Lower lobe of right lung (tissue), 2 donors: ENCODE data around the gene GRIN1. TPM values are rescaled to one million over a fixed set of nuclear protein-coding genes. Genes with fewer than 3 reads are reported as not detected.

Experiments used
- ATAC-seq, 2 donors: fragments of 200-7000 bp; cut with Tn5 transposase; one replicate each; pipeline ENCODE4 v1.9.1; 2020 to 2022; ENCODE audit warnings: mild to moderate bottlenecking in 2 of 2, moderate library complexity in 2 of 2
- DNase-seq: peaks from one replicate; pipeline ENCODE4 v3.0.0-alpha.2; 2020
- H3K27ac ChIP-seq: fragments of 200-600 bp; one replicate; pipeline ENCODE4 v1.8.0; 2022
- H3K27me3 ChIP-seq: fragments of 200-600 bp; one replicate; pipeline ENCODE4 v1.8.0; 2022; ENCODE audit warnings: low read depth
- H3K36me3 ChIP-seq: fragments of 200-600 bp; one replicate; pipeline ENCODE4 v1.8.0; 2022; ENCODE audit warnings: mild to moderate bottlenecking
- H3K4me1 ChIP-seq: fragments of 200-600 bp; one replicate; pipeline ENCODE4 v1.8.0; 2022
- H3K4me3 ChIP-seq: fragments of 200-600 bp; one replicate; pipeline ENCODE4 v1.8.0; 2022; ENCODE audit warnings: mild to moderate bottlenecking
- H3K9me3 ChIP-seq: fragments of 200-600 bp; one replicate; pipeline ENCODE4 v1.8.0; 2022
- intact Hi-C: fragments of 100-400 bp; cut with DNase I; formaldehyde crosslinking; loops from one replicate; pipeline ENCODE4 v1.11.0; 2022
- total RNA-seq: library from RNA; stranded (reverse); fragmentation: NEBNext Ultra II Directional; extraction: Animal tissue kit (Norgen Biotek cat#: 25700); gene quantifications from one replicate; pipeline ENCODE4 v1.2.1, GENCODE V29; 2021
- TF ChIP-seq, protein P1 (sequence below): fragments of 200-600 bp; IDR thresholded peaks from one replicate; pipeline ENCODE4 v1.8.0; 2022; ENCODE audit warnings: antibody characterized with exemption, mild to moderate bottlenecking
- donor health status: DM: no; HTN: yes; CAD: no; lungs with severe emphysema.

GRIN1 gene
- total RNA-seq, 1 donor from 2014 or later, result 0.92 TPM

DNA sequence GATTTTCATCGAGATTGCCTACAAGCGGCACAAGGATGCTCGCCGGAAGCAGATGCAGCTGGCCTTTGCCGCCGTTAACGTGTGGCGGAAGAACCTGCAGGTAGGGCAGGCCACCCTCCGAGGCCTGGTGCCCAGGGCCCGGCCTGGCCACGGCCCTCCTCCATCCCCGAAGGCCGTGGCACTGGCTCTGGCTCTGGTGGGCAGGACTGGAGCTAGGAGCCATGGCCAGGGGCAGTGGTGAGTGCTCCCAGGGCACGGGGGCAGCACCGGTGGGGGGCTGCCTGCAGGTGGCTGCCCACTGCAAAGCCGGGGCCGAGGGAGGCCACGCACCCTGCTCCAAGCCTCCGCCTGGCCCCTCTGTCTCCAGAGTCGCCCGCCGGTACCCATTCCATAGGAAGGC is 24.9 kb downstream of the GRIN1 start:
- no peak overlapping the region for H3K4me3 ChIP-seq
- no peak overlapping the region for H3K27ac ChIP-seq
- H3K27me3 ChIP-seq, result peaks cover 99% of the 10 kb centered on the region
- H3K4me1 ChIP-seq, result peaks cover 30% of the 10 kb centered on the region
- intact Hi-C loops, result no loop called here
- no peaks in the 10 kb centered on the region for H3K36me3 ChIP-seq
- DNase-seq, result no peak
- TF ChIP-seq, protein P1, sequence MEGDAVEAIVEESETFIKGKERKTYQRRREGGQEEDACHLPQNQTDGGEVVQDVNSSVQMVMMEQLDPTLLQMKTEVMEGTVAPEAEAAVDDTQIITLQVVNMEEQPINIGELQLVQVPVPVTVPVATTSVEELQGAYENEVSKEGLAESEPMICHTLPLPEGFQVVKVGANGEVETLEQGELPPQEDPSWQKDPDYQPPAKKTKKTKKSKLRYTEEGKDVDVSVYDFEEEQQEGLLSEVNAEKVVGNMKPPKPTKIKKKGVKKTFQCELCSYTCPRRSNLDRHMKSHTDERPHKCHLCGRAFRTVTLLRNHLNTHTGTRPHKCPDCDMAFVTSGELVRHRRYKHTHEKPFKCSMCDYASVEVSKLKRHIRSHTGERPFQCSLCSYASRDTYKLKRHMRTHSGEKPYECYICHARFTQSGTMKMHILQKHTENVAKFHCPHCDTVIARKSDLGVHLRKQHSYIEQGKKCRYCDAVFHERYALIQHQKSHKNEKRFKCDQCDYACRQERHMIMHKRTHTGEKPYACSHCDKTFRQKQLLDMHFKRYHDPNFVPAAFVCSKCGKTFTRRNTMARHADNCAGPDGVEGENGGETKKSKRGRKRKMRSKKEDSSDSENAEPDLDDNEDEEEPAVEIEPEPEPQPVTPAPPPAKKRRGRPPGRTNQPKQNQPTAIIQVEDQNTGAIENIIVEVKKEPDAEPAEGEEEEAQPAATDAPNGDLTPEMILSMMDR, result no peak
- no peaks in the 10 kb centered on the region for H3K9me3 ChIP-seq
- ATAC-seq, result no peak

DNA sequence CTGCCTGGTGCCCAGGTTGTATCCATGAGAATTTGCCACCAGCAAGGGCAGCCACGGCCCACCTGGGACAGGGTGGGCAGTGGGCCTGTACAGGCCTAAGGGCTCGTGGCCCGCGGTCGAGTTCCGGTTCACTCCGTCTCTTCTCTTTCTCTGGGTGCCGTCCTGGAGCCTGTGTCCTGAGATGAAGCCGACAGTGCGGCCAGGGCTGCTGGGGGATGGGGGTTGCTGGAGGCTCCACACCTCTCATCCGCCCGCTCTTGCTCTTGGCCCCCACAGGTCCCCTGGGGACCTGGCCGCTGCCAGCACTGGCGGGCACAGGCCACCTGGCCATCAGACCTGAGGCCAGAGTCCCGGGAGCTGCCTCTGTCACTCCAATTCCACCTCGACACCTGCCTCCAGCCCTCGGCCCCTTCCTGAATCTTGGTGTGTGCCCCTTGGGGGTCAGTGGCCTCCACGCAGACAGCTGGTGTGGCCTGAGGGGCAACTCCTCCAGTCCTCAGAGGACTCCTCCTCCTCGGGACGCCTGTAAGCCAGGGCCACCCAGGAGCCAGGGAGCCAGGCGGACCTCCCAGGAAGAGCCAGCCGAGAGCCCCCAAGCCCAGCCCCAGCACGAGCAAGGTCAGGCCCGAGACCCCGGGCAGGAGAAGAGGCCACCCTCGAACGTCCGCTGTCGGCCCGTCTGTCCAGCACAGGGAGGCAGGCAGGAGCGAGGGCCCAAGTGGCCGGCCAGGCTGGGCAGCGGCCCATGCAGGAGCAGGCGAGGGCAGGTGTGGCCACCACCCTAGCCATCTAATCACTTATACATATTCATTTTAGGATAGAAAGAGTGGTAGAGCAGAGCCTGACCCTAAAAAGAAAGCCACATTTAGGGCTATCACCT is 25.7 kb downstream of the GRIN1 start:
- DNase-seq, result no peak
- Histone ChIP-seq H3K4me3 (no peak overlapping the region), H3K4me1 (peaks cover 38% of the 10 kb centered on the region), H3K27ac (no peak overlapping the region), H3K9me3 (no peaks in the 10 kb centered on the region), H3K36me3 (no peaks in the 10 kb centered on the region), H3K27me3 (peaks cover 99% of the 10 kb centered on the region)
- TF ChIP-seq, protein P1, result no peak
- ATAC-seq, result no peak
- intact Hi-C loops, result no loop called here

DNA sequence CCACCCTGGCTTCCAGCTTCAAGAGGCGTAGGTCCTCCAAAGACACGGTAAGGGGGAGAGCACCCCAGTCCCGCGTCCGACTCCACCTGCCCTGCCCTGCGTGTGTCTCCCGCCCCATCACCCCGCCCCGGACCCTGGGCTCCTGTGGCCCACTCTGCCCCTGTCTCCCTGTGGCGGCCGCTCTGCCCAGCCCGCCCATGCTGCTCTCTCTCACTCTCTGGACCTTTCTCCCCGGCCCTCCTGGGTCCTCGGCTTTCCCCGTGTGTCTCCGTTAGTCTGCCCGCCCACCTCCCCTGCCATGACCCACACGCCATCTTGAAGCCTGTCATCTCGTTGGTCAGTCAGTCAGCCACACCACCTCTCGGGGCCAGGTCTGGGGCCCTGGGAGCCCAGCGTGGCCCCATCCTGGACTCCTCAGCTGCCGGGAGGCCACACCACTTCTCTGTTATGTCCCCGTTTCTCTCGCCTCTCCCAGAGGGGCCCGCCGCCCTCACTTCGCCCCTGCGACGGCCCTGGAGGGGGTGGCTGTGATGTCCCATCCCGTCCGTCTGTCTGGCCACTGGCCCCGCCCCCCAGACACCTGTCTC is 26.4 kb downstream of the GRIN1 start:
- Histone ChIP-seq H3K4me1 (peaks cover 43% of the 10 kb centered on the region), H3K27me3 (peaks cover 99% of the 10 kb centered on the region), H3K36me3 (no peaks in the 10 kb centered on the region), H3K27ac (no peak overlapping the region), H3K9me3 (no peaks in the 10 kb centered on the region), H3K4me3 (no peak overlapping the region)
- ATAC-seq (no peak), DNase-seq (no peak)
- TF ChIP-seq, protein P1, result no peak
- intact Hi-C loops, result no loop called here

DNA sequence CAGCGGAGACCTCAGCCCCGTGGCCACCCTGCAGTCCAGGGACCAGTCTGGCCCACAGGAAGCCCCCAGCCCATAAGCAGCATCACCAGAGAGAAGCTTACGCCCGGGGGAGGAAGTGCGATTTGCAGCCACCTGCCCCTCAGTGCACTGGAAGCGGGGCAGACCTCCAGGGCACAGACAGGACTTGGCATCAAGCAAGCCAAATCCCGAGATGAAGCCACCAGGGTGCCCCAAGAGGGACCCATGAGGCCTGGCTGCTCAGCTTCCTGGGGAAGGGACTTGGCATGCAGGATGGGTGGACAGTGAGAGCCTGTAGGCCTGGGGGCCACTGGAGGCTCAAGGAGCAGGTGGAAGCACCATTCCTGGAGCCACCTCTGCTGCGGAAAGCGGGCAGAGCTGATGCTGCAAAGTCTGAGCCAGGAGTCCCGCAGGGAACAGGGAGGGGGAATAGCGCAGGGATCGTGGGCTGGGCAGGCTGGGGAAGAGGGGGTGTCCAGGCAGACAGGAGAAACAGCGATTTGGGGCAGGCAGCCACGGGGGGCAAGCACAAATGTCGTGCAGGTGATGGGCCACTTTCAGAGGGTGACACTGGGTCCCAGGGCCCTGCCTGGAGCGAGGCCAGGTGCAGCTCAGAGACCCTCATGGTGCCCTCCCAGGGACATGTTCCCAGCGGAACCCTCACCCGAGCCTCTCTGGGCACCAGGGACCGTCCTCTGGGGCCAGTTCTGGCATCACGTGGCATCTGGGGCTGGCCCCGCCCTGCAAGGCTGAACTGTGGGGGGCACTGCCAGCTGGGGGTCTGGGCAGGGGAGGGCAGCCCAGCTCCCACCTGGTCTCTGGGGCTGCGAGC is 27.7 kb downstream of the GRIN1 start:
- H3K4me3 ChIP-seq, result no peak overlapping the region
- ATAC-seq, result no peak
- H3K9me3 ChIP-seq, result no peaks in the 10 kb centered on the region
- no peak for DNase-seq
- no peak overlapping the region for H3K27ac ChIP-seq
- peaks cover 43% of the 10 kb centered on the region for H3K4me1 ChIP-seq
- TF ChIP-seq, protein P1, result no peak
- intact Hi-C loops, result no loop called here
- peaks cover 96% of the 10 kb centered on the region for H3K27me3 ChIP-seq
- no peaks in the 10 kb centered on the region for H3K36me3 ChIP-seq

DNA sequence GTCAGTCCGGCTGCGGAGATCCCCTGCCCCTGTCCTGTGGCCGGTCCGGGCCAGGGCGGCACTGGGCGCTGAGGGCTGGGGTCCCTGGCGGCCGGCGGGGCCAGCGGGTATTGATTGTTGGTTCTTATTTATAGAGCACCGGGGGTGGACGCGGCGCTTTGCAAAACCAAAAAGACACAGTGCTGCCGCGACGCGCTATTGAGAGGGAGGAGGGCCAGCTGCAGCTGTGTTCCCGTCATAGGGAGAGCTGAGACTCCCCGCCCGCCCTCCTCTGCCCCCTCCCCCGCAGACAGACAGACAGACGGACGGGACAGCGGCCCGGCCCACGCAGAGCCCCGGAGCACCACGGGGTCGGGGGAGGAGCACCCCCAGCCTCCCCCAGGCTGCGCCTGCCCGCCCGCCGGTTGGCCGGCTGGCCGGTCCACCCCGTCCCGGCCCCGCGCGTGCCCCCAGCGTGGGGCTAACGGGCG is 28.4 kb downstream of the GRIN1 start:
- ATAC-seq, result no peak
- peaks cover 96% of the 10 kb centered on the region for H3K27me3 ChIP-seq
- intact Hi-C loops, result no loop called here
- no peak for DNase-seq
- no peaks in the 10 kb centered on the region for H3K36me3 ChIP-seq
- no peak overlapping the region for H3K27ac ChIP-seq
- TF ChIP-seq, protein P1, result no peak
- peaks cover 36% of the 10 kb centered on the region for H3K4me1 ChIP-seq
- H3K9me3 ChIP-seq, result no peaks in the 10 kb centered on the region
- H3K4me3 ChIP-seq, result no peak overlapping the region
